ENCODE data around the gene FXYD7. TPM values are rescaled to one million over a fixed set of nuclear protein-coding genes. Genes with fewer than 3 reads are reported as not detected.

FXYD7 gene
- total and polyA plus RNA-seq, 9 of the 15 experiments (the other 6 are each of a cell fraction or from before 2014, with no cell fraction given), result 0.10 to 0.80 (median 0.31) TPM; not detected in 3

GRCh38 chr19:35134601-35135242 lies 8.3 kb upstream of the FXYD7 start, which contains the start of gene LGI4 (continued):
- TF ChIP-seq ZNF740 (CRISPR knock-in tag; IDR thresholded peaks at IDR 0.05) (no peak), ZNF740 (tag; IDR thresholded peaks at IDR 0.05) (peak in 1 of 2 experiments; percentile 34; a peak in 1 of 4 replicates), ZFP36 (IDR thresholded peaks at IDR 0.05; ENCODE audit: low read depth, low read length, partially characterized antibody) (peak; percentile 63), POLR2AphosphoS5 (IDR thresholded peaks at IDR 0.05; ENCODE audit: control insufficient read depth, insufficient read depth, low read depth, low read length) (no peak), EP400 (IDR thresholded peaks at IDR 0.05) (no peak), KHSRP (IDR thresholded peaks at IDR 0.05) (no peak)

- H3K9me1 ChIP-seq (ENCODE audit: control insufficient read depth, insufficient read depth, low read length), result no peaks in the 10 kb centered on the region
- H2AFZ ChIP-seq (ENCODE audit: low read depth, low read length), result no peak overlapping the region
- H3K27ac ChIP-seq (ENCODE audit: extremely low read depth, low read depth, low read length), result no peak overlapping the region
- DNase-seq (ENCODE audit: extremely low read depth in 1 of 4, low spot score in 3 of 4) (peak; percentile 86 to 93 (median 92)), FAIRE-seq (peak; percentile 93), ATAC-seq (peak; percentile 98)
- in situ Hi-C loops (cut with MboI), result loop anchor here (10.0 kb wide), 1 partner anchor 301 kb away; no protein-coding TSS in a partner anchor
- peaks cover 2 to 28% of the 10 kb centered on the region in 2 experiments; a peak in 4 of 5 replicates for H3K27me3 ChIP-seq (ENCODE audit: control insufficient read depth in 2 of 2, insufficient read depth in 2 of 2, low read length in 2 of 2)
- ChIA-PET POLR2A (interaction anchor here (0.6 kb wide), 1 partner anchor 741 kb away, joined by 3 read pairs; no protein-coding TSS in a partner anchor), CTCF (ENCODE audit: low intra/inter-chr PET ratio) (interaction anchor here (0.6 to 2.4 kb wide), 7 partner anchors 21 to 495 kb away, joined by 3 to 13 read pairs (median 8); no protein-coding TSS in a partner anchor)
- no peaks in the 10 kb centered on the region for H3K9me3 ChIP-seq (replicated peaks; ENCODE audit: control insufficient read depth, insufficient read depth, low read depth, low read length)
- peaks cover 3 to 36% of the 10 kb centered on the region in 2 experiments; a peak in 3 of 5 replicates for H3K4me1 ChIP-seq (replicated peaks in 1 of 2; ENCODE audit: control insufficient read depth in 2 of 2, insufficient read depth in 2 of 2, low read length in 2 of 2)
- intact Hi-C loops (cut with micrococcal nuclease), result loop anchor here (1.0 to 5.0 kb wide), 3 partner anchors 68 to 297 kb away; no protein-coding TSS in a partner anchor
- no peak overlapping the region for H3K4me3 ChIP-seq
- no TSS peak for BruUV-seq (replicated peaks)
- no peaks in the 10 kb centered on the region for H3K36me3 ChIP-seq (ENCODE audit: control insufficient read depth, insufficient read depth, low read length)
- no peak overlapping the region for H3K4me2 ChIP-seq (ENCODE audit: insufficient read depth, low read length)
- no peak overlapping the region; a peak in 1 of 4 replicates for H3K9ac ChIP-seq (ENCODE audit: insufficient read depth in 1 of 2, low read depth in 2 of 2, low read length in 2 of 2)
- H4K20me1 ChIP-seq (replicated peaks; ENCODE audit: control insufficient read depth, insufficient read depth, low read length), result 0 out of 2 replicates have a peak, but pooled peaks cover 4% of the 10 kb centered on the region
- WGBS (ENCODE audit: insufficient coverage, low coverage, missing lambda C conversion rate), result 1% methylated on average over 6 of the region's 7 CpGs
- no peaks in the 10 kb centered on the region for H3K79me2 ChIP-seq (ENCODE audit: control insufficient read depth, insufficient read depth, low read length)
- TF ChIP-seq SRSF3 (IDR thresholded peaks at IDR 0.05; ENCODE audit: insufficient read depth, low read length) (no peak), NCOA1 (IDR thresholded peaks at IDR 0.05; ENCODE audit: low read depth) (peak; percentile 38; the same call in 1 of the 2 replicates), CREM (IDR thresholded peaks at IDR 0.05; ENCODE audit: low read depth) (no peak; the same call in 1 of the 2 replicates), CTCFL (IDR thresholded peaks at IDR 0.05; ENCODE audit: borderline replicate concordance, insufficient read depth, low read depth, low read length, poor library complexity, severe bottlenecking) (peak; percentile 31), FOSL1 (tag; conservative IDR thresholded peaks at IDR 0.05) (no peak), ESRRA (IDR thresholded peaks at IDR 0.05; ENCODE audit: borderline replicate concordance, low read depth) (peak; percentile 37; the same call in 1 of the 2 replicates), PHF20 (IDR thresholded peaks at IDR 0.05; ENCODE audit: partially characterized antibody) (no peak), KDM4B (IDR thresholded peaks at IDR 0.05; ENCODE audit: borderline replicate concordance in 2 of 2, low read depth in 1 of 2) (no peak), HDAC1 (IDR thresholded peaks at IDR 0.05) (peak in 1 of 2 experiments; percentile 72; a peak in 1 of 4 replicates), ZNF586 (CRISPR knock-in tag; conservative IDR thresholded peaks at IDR 0.05) (no peak), ZNF444 (CRISPR knock-in tag; IDR thresholded peaks at IDR 0.05) (no peak)
These were observed 7.6 kb upstream of the FXYD7 start for GRCh38 chr19:35135389-35135909.
